MCF 10A (cell line): ENCODE results near the gene UFC1. TPM values are rescaled to one million over a fixed set of nuclear protein-coding genes. Genes with fewer than 3 reads are reported as not detected.
A peak's percentile ranks its signal among the peaks of the same experiment; 100 is the strongest.

Experiments used
- BruUV-seq: library from RNA; stranded (reverse); fragments of 400-500 nt; replicated peaks from 2 replicates; lab custom pipeline; 2021; lab: Mats Ljungman, UMichigan
- CTCF ChIA-PET: fragments of 300-600 bp; sonication (Branson Sonifier 250); formaldehyde crosslinking; extraction: SDS; loops from one replicate; lab custom pipeline; 2021; ENCODE audit warnings: antibody characterized with exemption, inconsistent platforms; lab: Yijun Ruan, JAX
- POLR2A ChIA-PET: fragments of 300-600, 350-650 bp; sonication (Branson Sonifier 250); formaldehyde crosslinking; extraction: SDS; loops from one replicate; lab custom pipeline; 2020; ENCODE audit warnings: antibody characterized with exemption, inconsistent platforms; lab: Yijun Ruan, JAX
- DNase-seq: peaks from one replicate; pipeline ENCODE4 v3.0.0-alpha.2; 2018; ENCODE audit not compliant: unreplicated experiment
- H3K27ac Mint-ChIP-seq: one replicate; pipeline ENCODE4 v1.8.0; 2022; ENCODE audit warnings: mild to moderate bottlenecking, low read depth, mixed read lengths; ENCODE audit not compliant: unreplicated experiment
- H3K27me3 Mint-ChIP-seq: one replicate; pipeline ENCODE4 v1.8.0; 2022; ENCODE audit warnings: mixed read lengths; ENCODE audit not compliant: insufficient read depth, unreplicated experiment
- H3K36me3 Mint-ChIP-seq: one replicate; pipeline ENCODE4 v1.8.0; 2022; ENCODE audit warnings: mild to moderate bottlenecking, moderate library complexity, mixed read lengths; ENCODE audit not compliant: insufficient read depth, unreplicated experiment
- H3K4me1 Mint-ChIP-seq: one replicate; pipeline ENCODE4 v1.8.0; 2022; ENCODE audit warnings: mixed read lengths; ENCODE audit not compliant: insufficient read depth, unreplicated experiment
- H3K4me3 Mint-ChIP-seq: one replicate; pipeline ENCODE4 v1.8.0; 2022; ENCODE audit warnings: mild to moderate bottlenecking, moderate library complexity, mixed read lengths; ENCODE audit not compliant: unreplicated experiment
- H3K9me3 Mint-ChIP-seq: one replicate; pipeline ENCODE4 v1.8.0; 2022; ENCODE audit warnings: mixed read lengths; ENCODE audit not compliant: unreplicated experiment
- intact Hi-C: fragments of 100-400 bp; cut with micrococcal nuclease; formaldehyde crosslinking; loops from 2 replicates; pipeline ENCODE4 v1.14.1; 2022
- total RNA-seq: library from RNA; stranded (reverse); gene quantifications from 2 replicates; pipeline ENCODE4 v1.2.3, GENCODE V29; 2022
- TF ChIP-seq, protein P1 (sequence below): fragments of 200-600 bp; IDR thresholded peaks from one replicate; pipeline ENCODE4 v1.8.0; 2022; ENCODE audit warnings: antibody characterized with exemption, mild to moderate bottlenecking; ENCODE audit not compliant: unreplicated experiment

Gene UFC1
- total RNA-seq, 1 experiment from 2014 or later = 125 TPM

- Mint-ChIP-seq H3K4me1 (peaks cover 45% of the 10 kb centered on the region), H3K4me3 (no peak overlapping the region), H3K36me3 (peaks cover 69% of the 10 kb centered on the region), H3K9me3 (no peaks in the 10 kb centered on the region), H3K27ac (no peak overlapping the region), H3K27me3 (no peaks in the 10 kb centered on the region)
- CTCF ChIA-PET = interaction anchor here (0.8 to 3.9 kb wide), 6 partner anchors 8 to 210 kb away, joined by 3 to 25 read pairs (median 7); partner anchors contain the start of gene TOMM40L
- BruUV-seq = no TSS peak
- POLR2A ChIA-PET = interaction anchor here (0.8 to 3.3 kb wide), 3 partner anchors 11 to 142 kb away, joined by 3 to 14 read pairs (median 8); partner anchors contain the start of genes NDUFS2 and SDHC
- intact Hi-C loops = no loop called here
- TF ChIP-seq, protein P1, sequence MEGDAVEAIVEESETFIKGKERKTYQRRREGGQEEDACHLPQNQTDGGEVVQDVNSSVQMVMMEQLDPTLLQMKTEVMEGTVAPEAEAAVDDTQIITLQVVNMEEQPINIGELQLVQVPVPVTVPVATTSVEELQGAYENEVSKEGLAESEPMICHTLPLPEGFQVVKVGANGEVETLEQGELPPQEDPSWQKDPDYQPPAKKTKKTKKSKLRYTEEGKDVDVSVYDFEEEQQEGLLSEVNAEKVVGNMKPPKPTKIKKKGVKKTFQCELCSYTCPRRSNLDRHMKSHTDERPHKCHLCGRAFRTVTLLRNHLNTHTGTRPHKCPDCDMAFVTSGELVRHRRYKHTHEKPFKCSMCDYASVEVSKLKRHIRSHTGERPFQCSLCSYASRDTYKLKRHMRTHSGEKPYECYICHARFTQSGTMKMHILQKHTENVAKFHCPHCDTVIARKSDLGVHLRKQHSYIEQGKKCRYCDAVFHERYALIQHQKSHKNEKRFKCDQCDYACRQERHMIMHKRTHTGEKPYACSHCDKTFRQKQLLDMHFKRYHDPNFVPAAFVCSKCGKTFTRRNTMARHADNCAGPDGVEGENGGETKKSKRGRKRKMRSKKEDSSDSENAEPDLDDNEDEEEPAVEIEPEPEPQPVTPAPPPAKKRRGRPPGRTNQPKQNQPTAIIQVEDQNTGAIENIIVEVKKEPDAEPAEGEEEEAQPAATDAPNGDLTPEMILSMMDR = no peak
- DNase-seq = no peak
Measured at GRCh38 chr1:161171696-161172095, 17.9 kb downstream of the UFC1 start.

GRCh38 chr1:161172349-161172748 lies 18.6 kb downstream of the UFC1 start:
- no peaks in the 10 kb centered on the region for H3K9me3 Mint-ChIP-seq
- DNase-seq = no peak
- ChIA-PET POLR2A (interaction anchor here (0.6 to 3.3 kb wide), 4 partner anchors 10 to 141 kb away, joined by 3 to 14 read pairs (median 6); partner anchors contain the start of genes NDUFS2 and SDHC), CTCF (interaction anchor here (1.1 to 3.9 kb wide), 2 partner anchors 20 to 210 kb away, joined by 3 to 25 read pairs; no protein-coding TSS in a partner anchor)
- TF ChIP-seq, protein P1 = no peak
- no peaks in the 10 kb centered on the region for H3K27me3 Mint-ChIP-seq
- no peak overlapping the region for H3K4me3 Mint-ChIP-seq
- BruUV-seq = no TSS peak
- H3K27ac Mint-ChIP-seq = peak overlapping the region; percentile 83
- H3K4me1 Mint-ChIP-seq = peaks cover 39% of the 10 kb centered on the region
- intact Hi-C loops = no loop called here
- H3K36me3 Mint-ChIP-seq = peaks cover 69% of the 10 kb centered on the region

DNA sequence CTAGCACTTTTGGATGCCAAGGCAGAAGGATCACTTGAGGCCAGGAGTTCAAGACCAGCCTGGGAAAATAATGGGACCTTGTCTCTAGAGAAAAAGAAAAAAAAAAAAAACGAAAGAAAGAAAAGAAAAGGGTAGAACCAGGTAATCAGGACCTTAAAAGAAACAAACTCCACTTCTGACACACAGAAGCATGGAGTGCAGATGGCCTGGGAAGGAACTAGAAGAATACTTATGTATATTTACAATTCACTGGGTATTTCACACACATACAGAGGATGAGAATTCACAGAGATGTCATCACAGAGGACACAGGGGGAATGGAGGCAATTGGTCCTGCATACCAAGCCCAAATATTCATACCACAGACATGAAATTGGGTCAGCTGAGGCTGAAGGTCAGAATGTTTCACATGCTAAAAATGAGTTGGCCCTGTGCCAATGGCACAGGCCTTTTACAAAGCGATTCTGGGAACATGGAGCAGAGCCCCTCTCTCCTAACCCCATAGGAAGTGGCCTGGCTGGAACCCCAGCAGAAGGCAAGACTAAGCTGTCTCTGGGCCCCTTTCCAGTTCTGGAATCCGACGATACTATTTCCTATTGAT lies 19.1 kb downstream of the UFC1 start:
- intact Hi-C loops = no loop called here
- peaks cover 69% of the 10 kb centered on the region for H3K36me3 Mint-ChIP-seq
- BruUV-seq = no TSS peak
- CTCF ChIA-PET = interaction anchor here (0.6 to 3.9 kb wide), 4 partner anchors 20 to 822 kb away, joined by 3 to 25 read pairs (median 4); no protein-coding TSS in a partner anchor
- DNase-seq = no peak
- peaks cover 39% of the 10 kb centered on the region for H3K4me1 Mint-ChIP-seq
- TF ChIP-seq, protein P1 = no peak
- POLR2A ChIA-PET = interaction anchor here (0.6 to 3.3 kb wide), 3 partner anchors 10 to 39 kb away, joined by 3 to 14 read pairs (median 8); partner anchors contain the start of gene NDUFS2
- no peak overlapping the region for H3K4me3 Mint-ChIP-seq
- H3K9me3 Mint-ChIP-seq = no peaks in the 10 kb centered on the region
- peak overlapping the region; percentile 83 for H3K27ac Mint-ChIP-seq
- H3K27me3 Mint-ChIP-seq = no peaks in the 10 kb centered on the region

DNA sequence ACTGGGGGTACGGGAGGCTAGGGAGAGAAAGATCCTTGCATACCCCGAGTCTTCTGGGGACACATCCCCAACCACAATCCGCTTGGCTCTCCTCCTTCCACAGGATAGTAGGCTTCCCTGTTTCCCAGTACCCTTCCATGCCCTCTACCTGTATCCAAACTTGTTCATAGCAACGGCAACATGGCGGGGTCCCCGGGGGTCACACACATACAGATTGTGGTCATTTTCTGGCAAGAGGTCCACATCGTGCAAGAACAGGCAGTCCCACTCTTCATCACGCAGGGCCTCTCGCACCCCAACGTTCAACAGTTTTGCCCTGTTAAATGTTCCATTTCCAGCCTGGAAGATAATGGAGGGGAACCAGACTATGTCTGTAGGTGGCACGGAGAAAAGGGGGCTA lies 19.9 kb downstream of the UFC1 start:
- intact Hi-C loops = no loop called here
- POLR2A ChIA-PET = no interaction called here
- no peak overlapping the region for H3K4me3 Mint-ChIP-seq
- H3K27ac Mint-ChIP-seq = no peak overlapping the region
- H3K4me1 Mint-ChIP-seq = peaks cover 33% of the 10 kb centered on the region
- no peak for DNase-seq
- CTCF ChIA-PET = interaction anchor here (0.8 kb wide), 1 partner anchor 19 kb away, joined by 4 read pairs; no protein-coding TSS in a partner anchor
- peaks cover 65% of the 10 kb centered on the region for H3K36me3 Mint-ChIP-seq
- H3K9me3 Mint-ChIP-seq = no peaks in the 10 kb centered on the region
- no TSS peak for BruUV-seq
- no peaks in the 10 kb centered on the region for H3K27me3 Mint-ChIP-seq
- TF ChIP-seq, protein P1 = no peak
